ENCODE measurements around the gene CAMTA1. TPM values are rescaled to one million over a fixed set of nuclear protein-coding genes. Genes with fewer than 3 reads are reported as not detected.

Gene CAMTA1
- total and polyA plus RNA-seq, 9 of the 15 experiments (the other 6 are each of a cell fraction or from before 2014, with no cell fraction given) = 43.9 to 161 (median 65.9) TPM

GRCh38 chr1:6996866-6997265 is 211.6 kb downstream of the CAMTA1 start (continued):
- TF ChIP-seq MGA (IDR thresholded peaks at IDR 0.05) = no peak
- no peak for TF ChIP-seq XRCC5 (IDR thresholded peaks at IDR 0.05; ENCODE audit: low read depth, low read length)
- TF ChIP-seq CCNT2 (IDR thresholded peaks at IDR 0.05; ENCODE audit: borderline replicate concordance, extremely low read depth, insufficient read length, low read depth, low read length) = no peak
- no peak for TF ChIP-seq HDAC3 (IDR thresholded peaks at IDR 0.05; ENCODE audit: borderline replicate concordance, partially characterized antibody)
- TF ChIP-seq ZBTB1 (CRISPR knock-in tag; IDR thresholded peaks at IDR 0.05; ENCODE audit: borderline replicate concordance, low read depth) = no peak
- TF ChIP-seq ZKSCAN3 (CRISPR knock-in tag; IDR thresholded peaks at IDR 0.05) = no peak
- TF ChIP-seq MLX (CRISPR knock-in tag; conservative IDR thresholded peaks at IDR 0.05) = no peak
- no peak for TF ChIP-seq PRPF4 (IDR thresholded peaks at IDR 0.05; ENCODE audit: insufficient read depth, low read depth, low read length, poor library complexity, severe bottlenecking)
- TF ChIP-seq NFATC3 (IDR thresholded peaks at IDR 0.05) = no peak
- no peak for TF ChIP-seq ZNF165 (CRISPR knock-in tag; IDR thresholded peaks at IDR 0.05; ENCODE audit: borderline replicate concordance)
- no peak for TF ChIP-seq PHB (CRISPR knock-in tag; IDR thresholded peaks at IDR 0.05)
